Activated CD8-positive, alpha-beta T cell treated with anti-CD3 and anti-CD28 coated beads for 36 hours (primary cell): ENCODE data around the gene ESRRB. TPM values are rescaled to one million over a fixed set of nuclear protein-coding genes. Genes with fewer than 3 reads are reported as not detected.

Experiments
- ATAC-seq: fragments of 200-7000 bp; cut with Tn5 transposase; one replicate; pipeline ENCODE4 v1.10.0; 2021; ENCODE audit warnings: mild to moderate bottlenecking, moderate library complexity
- CTCF ChIA-PET: fragments of 350-600 bp; sonication (Branson Sonifier 250); formaldehyde crosslinking; loops from one replicate; lab custom pipeline; 2021; ENCODE audit warnings: antibody characterized with exemption; lab: Charles Lee
- POLR2A ChIA-PET: fragments of 350-600 bp; sonication (Branson Sonifier 250); formaldehyde crosslinking; loops from one replicate; lab custom pipeline; 2021; ENCODE audit warnings: antibody characterized with exemption; lab: Charles Lee
- DNase-seq: peaks from one replicate; pipeline ENCODE4 v3.0.0-alpha.2; 2020
- H3K27ac Mint-ChIP-seq: one replicate; pipeline ENCODE4 v1.8.0; 2021; ENCODE audit warnings: mild to moderate bottlenecking, mixed read lengths
- H3K27me3 Mint-ChIP-seq: one replicate; pipeline ENCODE4 v1.8.0; 2021; ENCODE audit warnings: mixed read lengths
- H3K36me3 Mint-ChIP-seq: one replicate; pipeline ENCODE4 v1.8.0; 2021; ENCODE audit warnings: low read depth, mixed read lengths
- H3K4me1 Mint-ChIP-seq: one replicate; pipeline ENCODE4 v1.8.0; 2021; ENCODE audit warnings: low read depth, mixed read lengths
- H3K4me3 Mint-ChIP-seq: one replicate; pipeline ENCODE4 v1.8.0; 2021; ENCODE audit warnings: mild to moderate bottlenecking, moderate library complexity, mixed read lengths
- H3K9me3 Mint-ChIP-seq: one replicate; pipeline ENCODE4 v1.8.0; 2021; ENCODE audit warnings: mixed read lengths
- CTCF ChIP-seq: fragments of 200-600 bp; IDR thresholded peaks from one replicate; pipeline ENCODE4 v1.8.0; 2022; ENCODE audit warnings: antibody characterized with exemption, mild to moderate bottlenecking
- intact Hi-C: fragments of 100-400 bp; cut with micrococcal nuclease; formaldehyde crosslinking; loops from one replicate; pipeline ENCODE4 v1.10.0; 2022
- total RNA-seq, 2 experiments: library from RNA; stranded (reverse); gene quantifications; one replicate each; pipeline ENCODE4 v1.2.3, GENCODE V29; 2021

Gene ESRRB
- total RNA-seq, 2 experiments from 2014 or later: 0.18 to 0.27 TPM

GRCh38 chr14:76377735-76378074 lies 1.8 kb downstream of the ESRRB start:
- no peak overlapping the region for H3K4me3 Mint-ChIP-seq
- ChIA-PET CTCF (interaction anchor here (2.1 kb wide), 1 partner anchor 10 kb away, joined by 14 read pairs; no protein-coding TSS in a partner anchor), POLR2A (no interaction called here)
- TF ChIP-seq CTCF: no peak
- H3K36me3 Mint-ChIP-seq: no peaks in the 10 kb centered on the region
- DNase-seq: no peak
- no peak for ATAC-seq
- peaks cover 58% of the 10 kb centered on the region for H3K27me3 Mint-ChIP-seq
- peaks cover 5% of the 10 kb centered on the region for H3K4me1 Mint-ChIP-seq
- intact Hi-C loops: no loop called here
- no peak overlapping the region for H3K27ac Mint-ChIP-seq
- H3K9me3 Mint-ChIP-seq: no peaks in the 10 kb centered on the region

- H3K36me3 Mint-ChIP-seq: no peaks in the 10 kb centered on the region
- DNase-seq (no peak), ATAC-seq (no peak)
- intact Hi-C loops: loop anchor here (10.0 kb wide), 1 partner anchor 326 kb away; no protein-coding TSS in a partner anchor
- H3K27me3 Mint-ChIP-seq: peaks cover 62% of the 10 kb centered on the region
- TF ChIP-seq CTCF: no peak
- CTCF ChIA-PET: no interaction called here
- POLR2A ChIA-PET: no interaction called here
- no peak overlapping the region for H3K4me3 Mint-ChIP-seq
- no peaks in the 10 kb centered on the region for H3K9me3 Mint-ChIP-seq
- H3K4me1 Mint-ChIP-seq: peaks cover 5% of the 10 kb centered on the region
- H3K27ac Mint-ChIP-seq: no peak overlapping the region
Observed at GRCh38 chr14:76380991-76381390, 5.1 kb downstream of the ESRRB start.

- Mint-ChIP-seq H3K36me3 (no peaks in the 10 kb centered on the region), H3K27me3 (peaks cover 55% of the 10 kb centered on the region), H3K4me1 (peaks cover 3% of the 10 kb centered on the region), H3K9me3 (no peaks in the 10 kb centered on the region), H3K4me3 (no peak overlapping the region), H3K27ac (no peak overlapping the region)
- no peak for ATAC-seq
- no peak for TF ChIP-seq CTCF
- CTCF ChIA-PET: no interaction called here
- POLR2A ChIA-PET: no interaction called here
- intact Hi-C loops: loop anchor here (10.0 kb wide), 1 partner anchor 327 kb away; no protein-coding TSS in a partner anchor
- DNase-seq: no peak
Observed at GRCh38 chr14:76381817-76382494, 6.0 kb downstream of the ESRRB start.

GRCh38 chr14:76382495-76382832 lies 6.5 kb downstream of the ESRRB start:
- intact Hi-C loops: loop anchor here (10.0 kb wide), 1 partner anchor 328 kb away; no protein-coding TSS in a partner anchor
- ChIA-PET POLR2A (no interaction called here), CTCF (no interaction called here)
- DNase-seq (no peak), ATAC-seq (no peak)
- peaks cover 55% of the 10 kb centered on the region for H3K27me3 Mint-ChIP-seq
- H3K27ac Mint-ChIP-seq: no peak overlapping the region
- no peak overlapping the region for H3K4me3 Mint-ChIP-seq
- H3K36me3 Mint-ChIP-seq: no peaks in the 10 kb centered on the region
- TF ChIP-seq CTCF: no peak
- peaks cover 2% of the 10 kb centered on the region for H3K4me1 Mint-ChIP-seq
- no peaks in the 10 kb centered on the region for H3K9me3 Mint-ChIP-seq

- Mint-ChIP-seq H3K36me3 (no peaks in the 10 kb centered on the region), H3K27me3 (peaks cover 44% of the 10 kb centered on the region), H3K4me1 (no peaks in the 10 kb centered on the region), H3K9me3 (no peaks in the 10 kb centered on the region), H3K27ac (no peak overlapping the region), H3K4me3 (no peak overlapping the region)
- ChIA-PET POLR2A (no interaction called here), CTCF (interaction anchor here (2.0 kb wide), 1 partner anchor 335 kb away, joined by 10 read pairs; no protein-coding TSS in a partner anchor)
- ATAC-seq: no peak
- no peak for DNase-seq
- intact Hi-C loops: loop anchor here (10.0 kb wide), 1 partner anchor 331 kb away; no protein-coding TSS in a partner anchor
- TF ChIP-seq CTCF: no peak
Observed at GRCh38 chr14:76385435-76385834, 9.5 kb downstream of the ESRRB start.
